Osteocyte (in vitro differentiated cells): ENCODE data around the gene TMC5. TPM values are rescaled to one million over a fixed set of nuclear protein-coding genes. Genes with fewer than 3 reads are reported as not detected.

Source experiments
- DNase-seq: peaks from one replicate; pipeline ENCODE4 v3.0.0; 2021; ENCODE audit warnings: mixed read lengths; ENCODE audit not compliant: unreplicated experiment; ENCODE audit errors: extremely low spot score
- H3K27ac Mint-ChIP-seq: one replicate; pipeline ENCODE4 v1.8.0; 2021; ENCODE audit warnings: mild to moderate bottlenecking, mixed read lengths; ENCODE audit not compliant: unreplicated experiment
- H3K27me3 Mint-ChIP-seq: one replicate; pipeline ENCODE4 v1.8.0; 2021; ENCODE audit warnings: mixed read lengths; ENCODE audit not compliant: unreplicated experiment
- H3K36me3 Mint-ChIP-seq: one replicate; pipeline ENCODE4 v1.8.0; 2021; ENCODE audit warnings: mixed read lengths; ENCODE audit not compliant: unreplicated experiment
- H3K4me1 Mint-ChIP-seq: one replicate; pipeline ENCODE4 v1.8.0; 2021; ENCODE audit warnings: mixed read lengths; ENCODE audit not compliant: unreplicated experiment
- H3K4me3 Mint-ChIP-seq: one replicate; pipeline ENCODE4 v1.8.0; 2021; ENCODE audit warnings: mild to moderate bottlenecking, moderate library complexity, mixed read lengths; ENCODE audit not compliant: unreplicated experiment
- H3K9me3 Mint-ChIP-seq: one replicate; pipeline ENCODE4 v1.8.0; 2021; ENCODE audit warnings: mixed read lengths; ENCODE audit not compliant: unreplicated experiment
- CTCF ChIP-seq: fragments of 200-600 bp; sonication (generic); IDR thresholded peaks from 2 replicates; pipeline ENCODE4 v1.5.0; 2021; ENCODE audit warnings: antibody characterized with exemption, mild to moderate bottlenecking, moderate library complexity
- total RNA-seq: library from RNA; stranded (reverse); gene quantifications from 2 replicates; pipeline ENCODE4 v1.2.1, GENCODE V29; 2021

Gene TMC5
- total RNA-seq, 1 donor from 2014 or later, result not detected

GRCh38 chr16:19488213-19488640 is 70.5 kb downstream of the TMC5 start:
- H3K9me3 Mint-ChIP-seq, result no peaks in the 10 kb centered on the region
- no peaks in the 10 kb centered on the region for H3K36me3 Mint-ChIP-seq
- H3K27me3 Mint-ChIP-seq, result peaks cover 4% of the 10 kb centered on the region
- no peak overlapping the region for H3K27ac Mint-ChIP-seq
- no peak for TF ChIP-seq CTCF
- no peaks in the 10 kb centered on the region for H3K4me1 Mint-ChIP-seq
- DNase-seq, result no peak
- no peak overlapping the region for H3K4me3 Mint-ChIP-seq

- H3K4me1 Mint-ChIP-seq, result peaks cover 6% of the 10 kb centered on the region
- no peak overlapping the region for H3K27ac Mint-ChIP-seq
- H3K9me3 Mint-ChIP-seq, result no peaks in the 10 kb centered on the region
- no peak for DNase-seq
- H3K4me3 Mint-ChIP-seq, result no peak overlapping the region
- H3K27me3 Mint-ChIP-seq, result peaks cover 2% of the 10 kb centered on the region
- no peak for TF ChIP-seq CTCF
- H3K36me3 Mint-ChIP-seq, result no peaks in the 10 kb centered on the region
Measured at GRCh38 chr16:19490619-19491018, 72.9 kb downstream of the TMC5 start.

- Mint-ChIP-seq H3K4me1 (peaks cover 6% of the 10 kb centered on the region), H3K36me3 (peaks cover 10% of the 10 kb centered on the region), H3K27ac (no peak overlapping the region), H3K27me3 (no peaks in the 10 kb centered on the region), H3K9me3 (no peaks in the 10 kb centered on the region), H3K4me3 (no peak overlapping the region)
- no peak for TF ChIP-seq CTCF
- DNase-seq, result no peak
Measured at GRCh38 chr16:19497176-19497575, 79.5 kb downstream of the TMC5 start.

GRCh38 chr16:19499006-19499405 is 81.3 kb downstream of the TMC5 start:
- Mint-ChIP-seq H3K36me3 (peaks cover 24% of the 10 kb centered on the region), H3K4me3 (no peak overlapping the region), H3K27me3 (no peaks in the 10 kb centered on the region), H3K27ac (no peak overlapping the region), H3K4me1 (peaks cover 2% of the 10 kb centered on the region), H3K9me3 (no peaks in the 10 kb centered on the region)
- DNase-seq, result no peak
- TF ChIP-seq CTCF, result no peak

GRCh38 chr16:19499481-19499880 is 81.8 kb downstream of the TMC5 start:
- no peak overlapping the region for H3K4me3 Mint-ChIP-seq
- no peaks in the 10 kb centered on the region for H3K4me1 Mint-ChIP-seq
- no peak overlapping the region for H3K27ac Mint-ChIP-seq
- no peaks in the 10 kb centered on the region for H3K27me3 Mint-ChIP-seq
- H3K9me3 Mint-ChIP-seq, result no peaks in the 10 kb centered on the region
- no peak for DNase-seq
- peaks cover 27% of the 10 kb centered on the region for H3K36me3 Mint-ChIP-seq
- no peak for TF ChIP-seq CTCF
